Ovary (tissue), 3 donors: Measurements from ENCODE around the gene DUSP6.

Experiments
- CTCF ChIP-seq, 3 donors: fragments of 450-650 bp in 2 of 3; fragments of 200-600 bp in 1 of 3; IDR thresholded peaks; one replicate each; pipeline versions ENCODE4 v1.5.1 to v1.8.0; 2016 to 2022; ENCODE audit warnings: antibody characterized with exemption in 3 of 3, mild to moderate bottlenecking in 1 of 3
- EP300 ChIP-seq: sonication (generic); formaldehyde crosslinking; IDR thresholded peaks from one replicate; pipeline ENCODE4 v1.6.1; 2017; ENCODE audit warnings: antibody characterized with exemption
- POLR2A ChIP-seq: fragments of 450-650 bp; IDR thresholded peaks from one replicate; pipeline ENCODE4 v1.6.1; 2017; ENCODE audit warnings: antibody characterized with exemption, mild to moderate bottlenecking, moderate library complexity
- donor health status: DM: no; HTN: no; CAD: no.

GRCh38 chr12:89400415-89400814 lies 48.1 kb upstream of the DUSP6 start:
- TF ChIP-seq EP300 (no peak), CTCF (IDR thresholded peaks at IDR 0.05) (no peak), POLR2A (no peak)
